Measurements from ENCODE around the gene ACER3.

ACER3 gene

DNA sequence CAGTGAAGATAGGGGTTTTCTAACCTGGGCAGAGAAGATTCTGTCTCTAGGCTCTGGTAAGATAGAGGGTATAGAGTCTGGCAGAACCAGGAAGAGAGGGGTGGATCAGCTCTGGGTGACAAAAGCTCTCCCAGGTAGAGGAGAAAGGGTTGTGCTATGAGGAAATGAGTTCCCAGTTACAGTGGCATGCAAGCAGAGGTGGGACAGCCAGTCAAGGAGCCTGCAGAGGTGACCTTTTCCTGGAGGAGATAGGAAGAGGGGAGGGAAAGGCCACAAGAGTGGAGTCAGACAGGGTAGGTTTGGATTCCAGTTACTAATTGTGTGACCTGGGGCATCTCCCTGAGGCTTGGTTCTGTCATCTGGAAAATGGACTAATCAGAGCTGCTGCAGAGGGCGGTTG lies 202.7 kb downstream of the ACER3 start:
- intact Hi-C loops (cut with DNase I), result no loop called here
- peak in 2 of 42 donors; percentile 8 to 15 for DNase-seq

- intact Hi-C loops (cut with DNase I), result no loop called here
- peak in 3 of 42 donors; percentile 1 to 14 (median 8) for DNase-seq
Observed at GRCh38 chr11:77063861-77064260, 203.1 kb downstream of the ACER3 start.

DNA sequence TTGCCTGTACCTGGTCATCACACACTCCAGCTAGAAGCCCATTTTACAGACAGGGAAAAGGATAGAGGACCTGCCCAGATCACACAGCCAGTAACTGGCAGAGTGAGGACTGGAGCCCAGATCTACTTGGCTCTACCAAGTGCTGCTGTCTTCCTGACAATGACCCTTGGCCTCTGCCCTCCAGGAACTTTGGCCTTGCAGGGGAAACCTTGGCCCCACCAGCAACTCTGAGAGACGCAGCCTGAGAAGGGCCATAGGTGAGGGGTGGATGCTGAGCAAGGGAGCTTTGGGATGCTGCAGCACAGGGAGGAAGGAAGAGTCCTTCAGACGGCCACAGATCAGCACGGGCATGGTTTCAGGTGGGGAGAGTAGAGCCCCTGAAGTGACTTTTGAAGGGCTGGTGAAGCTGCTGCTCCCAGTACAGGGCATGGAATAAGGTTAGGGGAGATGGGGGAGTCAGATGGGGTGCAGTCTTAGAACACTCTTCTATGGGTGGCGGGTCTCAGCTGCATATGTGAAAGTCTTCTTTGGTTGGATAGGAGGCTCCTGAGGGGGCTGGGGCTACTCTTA lies 204.0 kb downstream of the ACER3 start:
- peak in 5 of 42 donors; percentile 4 to 18 (median 7) for DNase-seq
- intact Hi-C loops (cut with DNase I), result no loop called here

GRCh38 chr11:77065878-77066228 lies 205.1 kb downstream of the ACER3 start:
- peak in 15 of 42 donors; percentile 10 to 63 (median 38) for DNase-seq
- intact Hi-C loops (cut with DNase I), result loop anchor here (2.0 kb wide), 1 partner anchor 19 kb away; no protein-coding TSS in a partner anchor

GRCh38 chr11:77066229-77067042 lies 205.7 kb downstream of the ACER3 start, which contains the start of gene CAPN5:
CAPN5 (plus strand) TSS chr11:77066971; CDS start chr11:77084887, 17,916 bp downstream.
- DNase-seq, result peak; percentile 71 to 97 (median 94)
- intact Hi-C loops (cut with DNase I), result loop anchor here (2.0 kb wide), 1 partner anchor 20 kb away; no protein-coding TSS in a partner anchor

DNA sequence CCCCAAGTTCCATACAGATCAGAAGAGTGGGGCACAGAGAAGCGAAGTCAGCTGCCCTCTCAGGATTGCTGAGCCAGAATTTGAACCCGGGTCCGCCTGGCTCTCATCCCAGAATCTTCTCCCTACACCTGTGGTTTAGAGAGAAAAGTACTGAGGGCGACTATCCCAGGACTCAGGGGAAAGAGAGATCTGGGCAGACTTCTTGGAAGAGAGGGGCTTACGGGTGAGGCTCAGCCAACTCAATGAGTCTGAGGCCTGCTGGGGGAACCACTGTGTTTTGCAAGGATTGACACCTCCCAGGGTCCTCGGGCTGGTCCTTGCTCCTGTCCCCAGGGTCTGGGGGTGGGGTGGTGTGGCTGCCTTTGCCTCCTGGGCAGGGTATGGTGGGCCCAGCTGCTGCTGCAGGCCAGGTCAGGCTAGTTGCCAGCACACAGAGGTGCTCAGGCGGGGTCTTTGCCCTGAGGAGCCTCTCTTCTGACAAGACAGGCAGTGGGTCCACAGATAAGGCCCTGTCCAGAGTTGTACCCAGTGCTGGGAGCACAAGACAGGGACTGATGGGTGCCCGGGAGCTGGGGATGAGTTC lies 207.2 kb downstream of the ACER3 start:
- peak in 7 of 42 donors; percentile 4 to 36 (median 23) for DNase-seq

GRCh38 chr11:77068457-77069335 lies 208.0 kb downstream of the ACER3 start:
- peak in 7 of 42 donors; percentile 5 to 27 (median 18) for DNase-seq
- intact Hi-C loops (cut with DNase I), result no loop called here

More for the DNA sequence above, 207.2 kb downstream of the ACER3 start:
- intact Hi-C loops (cut with DNase I), result loop anchor here (2.0 kb wide), 1 partner anchor 21 kb away; no protein-coding TSS in a partner anchor

GRCh38 chr11:77069336-77069968 lies 208.7 kb downstream of the ACER3 start:
- peak in 8 of 42 donors; percentile 6 to 34 (median 19) for DNase-seq
- intact Hi-C loops (cut with DNase I), result no loop called here

DNA sequence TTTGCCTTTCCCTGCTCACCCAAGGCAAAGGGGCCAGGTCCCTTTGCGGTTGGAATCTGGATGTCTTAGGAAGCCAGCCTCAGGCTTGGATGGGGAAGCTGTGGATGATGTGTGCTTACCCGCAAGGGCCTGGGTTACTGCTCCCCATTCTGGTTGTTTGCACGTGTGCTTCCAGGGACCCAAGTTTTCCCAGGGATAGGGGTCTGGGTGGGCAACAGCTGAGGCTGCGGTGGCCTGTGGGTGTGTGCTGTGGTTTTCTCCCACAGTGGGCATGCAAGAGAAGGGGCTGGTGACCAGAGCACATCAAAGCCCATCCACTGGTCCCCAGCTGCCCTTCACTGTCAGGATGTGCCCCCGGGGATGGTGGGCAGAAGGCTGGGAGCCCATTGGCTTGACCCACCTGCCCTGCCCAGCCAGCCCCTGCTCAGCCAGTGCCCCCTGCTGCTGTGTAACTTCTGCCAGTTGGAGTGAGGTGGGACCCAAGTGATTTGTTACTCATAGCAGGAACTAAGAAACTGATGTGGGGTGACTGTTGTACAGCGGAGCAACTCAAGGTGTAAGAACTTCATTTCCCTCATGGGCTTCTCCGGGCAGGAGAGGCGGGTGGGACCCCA lies 209.4 kb downstream of the ACER3 start:
- DNase-seq, result peak in 7 of 42 donors; percentile 2 to 29 (median 14)
- intact Hi-C loops (cut with DNase I), result no loop called here

GRCh38 chr11:77071077-77071476 lies 210.4 kb downstream of the ACER3 start:
- intact Hi-C loops (cut with DNase I), result no loop called here
- DNase-seq, result peak in 6 of 42 donors; percentile 4 to 30 (median 13)

GRCh38 chr11:77071671-77072605 lies 211.2 kb downstream of the ACER3 start:
- intact Hi-C loops (cut with DNase I), result no loop called here
- DNase-seq, result peak in 10 of 42 donors; percentile 6 to 42 (median 20)

- peak in 1 of 42 donors; percentile 3 for DNase-seq
- intact Hi-C loops (cut with DNase I), result no loop called here
Observed at GRCh38 chr11:77072851-77073327, 212.2 kb downstream of the ACER3 start.

- intact Hi-C loops (cut with DNase I), result no loop called here
Observed at GRCh38 chr11:77073328-77074001, 212.7 kb downstream of the ACER3 start.

DNA sequence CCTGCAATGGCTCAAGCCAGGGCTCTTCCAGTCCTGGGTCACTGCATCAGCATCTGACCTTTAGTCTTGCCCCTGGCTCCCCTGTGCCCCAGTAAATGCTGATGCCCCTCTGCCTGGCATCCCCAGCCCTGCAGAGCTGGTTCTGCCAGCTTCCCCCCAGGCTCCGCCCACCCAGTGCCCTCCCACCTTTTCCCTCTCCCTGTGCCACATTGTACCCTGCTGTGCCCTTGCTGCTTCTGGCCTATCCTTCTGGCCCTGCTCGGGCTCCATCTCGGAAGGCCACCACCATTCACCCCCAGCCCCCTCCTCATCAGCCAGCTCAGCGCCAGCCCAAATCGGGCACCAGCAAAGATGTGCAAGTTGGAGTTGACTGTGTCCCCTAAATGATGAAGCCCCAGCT lies 213.5 kb downstream of the ACER3 start:
- DNase-seq, result peak in 7 of 42 donors; percentile 6 to 38 (median 15)
- intact Hi-C loops (cut with DNase I), result no loop called here

More at GRCh38 chr11:77073328-77074001, 212.7 kb downstream of the ACER3 start:
- peak in 37 of 42 donors; percentile 35 to 84 (median 64) for DNase-seq

DNA sequence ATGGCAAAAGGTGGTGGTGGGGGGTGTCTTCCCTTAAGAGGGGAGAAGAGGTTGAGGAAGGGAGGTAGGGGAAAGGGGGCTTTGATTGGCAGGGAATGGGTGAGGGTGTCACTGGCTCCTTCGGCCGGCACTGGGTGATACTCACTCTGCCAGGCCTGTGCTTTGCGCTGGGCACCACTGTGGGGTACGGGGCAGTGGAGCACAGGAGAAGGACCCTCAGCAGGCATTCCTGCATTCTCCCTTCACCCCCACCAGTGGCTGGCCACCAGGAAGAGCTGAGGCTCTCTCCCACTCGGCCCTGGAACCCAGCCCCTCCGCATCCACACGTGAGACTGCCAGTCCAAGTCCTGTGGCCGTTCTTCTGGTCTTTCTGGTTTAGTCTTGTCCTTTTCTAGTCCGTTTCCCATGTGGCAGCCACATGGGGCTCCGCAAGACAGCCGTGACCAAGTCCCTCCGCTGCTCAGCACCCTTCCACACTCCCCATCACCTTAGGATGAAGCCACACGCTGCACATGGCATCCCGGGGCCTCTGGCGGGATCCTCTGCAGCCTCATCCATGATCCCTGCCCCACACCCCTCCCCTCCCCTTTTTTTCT lies 214.0 kb downstream of the ACER3 start:
- DNase-seq, result peak in 7 of 42 donors; percentile 4 to 40 (median 15)

More for the DNA sequence above, 214.0 kb downstream of the ACER3 start:
- intact Hi-C loops (cut with DNase I), result no loop called here
